DND-41 (cell line): ENCODE data around the gene NT5C3A.
A peak's percentile ranks its signal among the peaks of the same experiment; 100 is the strongest.

Experiments used
- ATAC-seq: fragments of 200-7000 bp; cut with Tn5 transposase; 3 replicates; pipeline ENCODE4 v1.9.1; 2021; ENCODE audit warnings: low read depth; ENCODE audit not compliant: insufficient read depth
- DNase-seq: peaks from one replicate; pipeline ENCODE4 v3.0.0-alpha.2; 2020
- H2AFZ ChIP-seq: 2 replicates; pipeline ENCODE4 v1.6.0; 2012; ENCODE audit warnings: low read depth, low read length
- H3K27ac ChIP-seq: 2 replicates; pipeline ENCODE4 v1.5.1; 2012; ENCODE audit warnings: low read length, inconsistent platforms
- H3K27me3 ChIP-seq: fragments of 200-600 bp; sonication (generic); 2 replicates; pipeline ENCODE4 v1.6.0; 2012; ENCODE audit warnings: low read length, mild to moderate bottlenecking, inconsistent platforms; ENCODE audit not compliant: insufficient read depth, poor library complexity
- H3K36me3 ChIP-seq: 2 replicates; pipeline ENCODE4 v1.5.1; 2012; ENCODE audit warnings: low read length, inconsistent platforms; ENCODE audit not compliant: insufficient read depth
- H3K4me1 ChIP-seq: 2 replicates; pipeline ENCODE4 v1.5.1; 2012; ENCODE audit warnings: mild to moderate bottlenecking, low read length; ENCODE audit not compliant: insufficient read depth
- H3K4me2 ChIP-seq: 2 replicates; pipeline ENCODE4 v1.6.0; 2012; ENCODE audit warnings: mild to moderate bottlenecking, moderate library complexity, low read length, inconsistent platforms; ENCODE audit not compliant: insufficient read depth
- H3K4me3 ChIP-seq, 2 experiments: fragments of 200-600 bp in 1 of 2; shearing (Covaris generic) in 1 of 2; 2 replicates each; pipeline ENCODE4 v1.5.1; 2012 to 2016; ENCODE audit warnings: inconsistent platforms in 2 of 2, low read length in 2 of 2, mild to moderate bottlenecking in 2 of 2, low read depth in 1 of 2, moderate library complexity in 1 of 2
- H3K79me2 ChIP-seq: 2 replicates; pipeline ENCODE4 v1.6.0; 2012; ENCODE audit warnings: low read length, inconsistent platforms; ENCODE audit not compliant: insufficient read depth
- H3K9ac ChIP-seq: 2 replicates; pipeline ENCODE4 v1.6.0; 2012; ENCODE audit warnings: low read depth, mild to moderate bottlenecking, inconsistent platforms, low read length, moderate library complexity
- H3K9me3 ChIP-seq: 2 replicates; pipeline ENCODE4 v1.5.1; 2012; ENCODE audit warnings: low read length, moderate library complexity, mild to moderate bottlenecking, inconsistent platforms; ENCODE audit not compliant: insufficient read depth, severe bottlenecking
- H4K20me1 ChIP-seq: 2 replicates; pipeline ENCODE4 v1.6.0; 2012; ENCODE audit warnings: low read length; ENCODE audit not compliant: insufficient read depth
- EZH2 ChIP-seq: IDR thresholded peaks from 3 replicates; pipeline ENCODE4 v1.6.1; 2012; ENCODE audit warnings: borderline replicate concordance, low read depth, mild to moderate bottlenecking, moderate library complexity, low read length, inconsistent platforms; ENCODE audit not compliant: severe bottlenecking
- TF ChIP-seq, protein P1 (sequence below): IDR thresholded peaks from 2 replicates; pipeline ENCODE4 v1.5.1; 2012; ENCODE audit warnings: borderline replicate concordance, low read length, moderate library complexity, mild to moderate bottlenecking; ENCODE audit not compliant: poor library complexity, severe bottlenecking; ENCODE audit errors: extremely low read depth

Gene NT5C3A

GRCh38 chr7:33053721-33054120 lies 8.9 kb downstream of the NT5C3A start:
- Histone ChIP-seq H3K9me3 (no peaks in the 10 kb centered on the region), H3K27me3 (no peaks in the 10 kb centered on the region), H3K27ac (peak overlapping the region; percentile 10; the same call in 1 of the 2 replicates), H4K20me1 (peaks cover 73% of the 10 kb centered on the region), H3K4me1 (peaks cover 31% of the 10 kb centered on the region), H2AFZ (no peak overlapping the region), H3K9ac (no peak overlapping the region), H3K36me3 (0 out of 2 replicates have a peak, but pooled peaks cover 4% of the 10 kb centered on the region), H3K4me2 (peak overlapping the region; percentile 27; the same call in 1 of the 2 replicates), H3K79me2 (peaks cover 100% of the 10 kb centered on the region), H3K4me3 (no peak overlapping the region)
- DNase-seq: no peak
- peak; percentile 44; the same call in 2 of the 3 replicates for ATAC-seq
- TF ChIP-seq EZH2: no peak
- TF ChIP-seq, protein P1, sequence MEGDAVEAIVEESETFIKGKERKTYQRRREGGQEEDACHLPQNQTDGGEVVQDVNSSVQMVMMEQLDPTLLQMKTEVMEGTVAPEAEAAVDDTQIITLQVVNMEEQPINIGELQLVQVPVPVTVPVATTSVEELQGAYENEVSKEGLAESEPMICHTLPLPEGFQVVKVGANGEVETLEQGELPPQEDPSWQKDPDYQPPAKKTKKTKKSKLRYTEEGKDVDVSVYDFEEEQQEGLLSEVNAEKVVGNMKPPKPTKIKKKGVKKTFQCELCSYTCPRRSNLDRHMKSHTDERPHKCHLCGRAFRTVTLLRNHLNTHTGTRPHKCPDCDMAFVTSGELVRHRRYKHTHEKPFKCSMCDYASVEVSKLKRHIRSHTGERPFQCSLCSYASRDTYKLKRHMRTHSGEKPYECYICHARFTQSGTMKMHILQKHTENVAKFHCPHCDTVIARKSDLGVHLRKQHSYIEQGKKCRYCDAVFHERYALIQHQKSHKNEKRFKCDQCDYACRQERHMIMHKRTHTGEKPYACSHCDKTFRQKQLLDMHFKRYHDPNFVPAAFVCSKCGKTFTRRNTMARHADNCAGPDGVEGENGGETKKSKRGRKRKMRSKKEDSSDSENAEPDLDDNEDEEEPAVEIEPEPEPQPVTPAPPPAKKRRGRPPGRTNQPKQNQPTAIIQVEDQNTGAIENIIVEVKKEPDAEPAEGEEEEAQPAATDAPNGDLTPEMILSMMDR: no peak

- peaks cover 100% of the 10 kb centered on the region for H3K79me2 ChIP-seq
- no peak overlapping the region for H3K9ac ChIP-seq
- H3K4me1 ChIP-seq: peaks cover 25% of the 10 kb centered on the region
- no peak overlapping the region for H3K4me3 ChIP-seq
- no peaks in the 10 kb centered on the region for H3K9me3 ChIP-seq
- H4K20me1 ChIP-seq: peaks cover 85% of the 10 kb centered on the region
- peaks cover 4% of the 10 kb centered on the region; the same call in 1 of the 2 replicates for H3K36me3 ChIP-seq
- no peaks in the 10 kb centered on the region for H3K27me3 ChIP-seq
- ATAC-seq (peak; percentile 55), DNase-seq (peak; percentile 20)
- TF ChIP-seq, protein P1: peak; percentile 68
- no peak for TF ChIP-seq EZH2
- peak overlapping the region; percentile 19; the same call in 1 of the 2 replicates for H3K4me2 ChIP-seq
- H3K27ac ChIP-seq: peak overlapping the region; percentile 48; the same call in 1 of the 2 replicates
- H2AFZ ChIP-seq: no peak overlapping the region
These were observed 11.8 kb downstream of the NT5C3A start for GRCh38 chr7:33050535-33051318.

DNA sequence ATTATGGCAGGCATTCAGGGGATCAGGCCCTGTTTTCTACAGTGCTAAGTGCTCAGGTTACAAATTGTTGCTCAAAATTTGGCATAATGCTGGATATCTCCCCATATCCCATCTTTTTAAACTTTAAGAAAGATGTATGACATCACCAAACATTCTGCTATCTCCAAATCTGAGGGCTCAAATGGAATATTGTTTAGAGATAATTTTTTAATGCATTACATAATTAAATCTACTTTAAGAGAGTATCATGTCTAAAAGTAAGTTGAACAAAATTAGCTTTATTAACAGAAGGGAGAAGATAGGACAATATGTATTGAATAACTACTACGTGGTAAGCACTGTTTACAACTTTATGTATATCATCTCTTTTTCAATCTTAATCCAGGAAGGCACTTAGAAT lies 13.9 kb downstream of the NT5C3A start:
- peaks cover 100% of the 10 kb centered on the region for H3K79me2 ChIP-seq
- no peak overlapping the region for H3K27ac ChIP-seq
- H4K20me1 ChIP-seq: peaks cover 81% of the 10 kb centered on the region
- no peaks in the 10 kb centered on the region for H3K9me3 ChIP-seq
- no peak overlapping the region for H3K4me2 ChIP-seq
- DNase-seq (no peak), ATAC-seq (no peak)
- H3K4me3 ChIP-seq: no peak overlapping the region
- no peaks in the 10 kb centered on the region for H3K27me3 ChIP-seq
- H3K4me1 ChIP-seq: peaks cover 5% of the 10 kb centered on the region
- no peak for TF ChIP-seq EZH2
- TF ChIP-seq, protein P1: no peak
- H3K9ac ChIP-seq: no peak overlapping the region
- H3K36me3 ChIP-seq: peaks cover 4% of the 10 kb centered on the region; the same call in 1 of the 2 replicates
- no peak overlapping the region for H2AFZ ChIP-seq
